GM23338 (cell line): ENCODE results near the gene TMEM150C. TPM values are rescaled to one million over a fixed set of nuclear protein-coding genes. Genes with fewer than 3 reads are reported as not detected.

ENCODE experiments used
- ATAC-seq: fragments of 200-7000 bp; cut with Tn5 transposase; 3 replicates; pipeline ENCODE4 v1.9.1; 2020
- DNase-seq: peaks from one replicate; pipeline ENCODE4 v3.0.0-alpha.2; 2015; ENCODE audit warnings: low spot score
- H2AFZ ChIP-seq: fragments of 200-600 bp; sonication (generic); 2 replicates; pipeline ENCODE4 v1.8.0; 2016; ENCODE audit warnings: antibody characterized with exemption, mild to moderate bottlenecking, moderate library complexity
- H3F3A ChIP-seq: fragments of 200-600 bp; sonication (generic); replicated peaks from 2 replicates; pipeline ENCODE4 v1.8.0; 2017; ENCODE audit warnings: antibody characterized with exemption, mixed run types, low read depth
- H3K27ac ChIP-seq: fragments of 200-600 bp; sonication (generic); 2 replicates; pipeline ENCODE4 v1.6.1; 2016; ENCODE audit warnings: low read depth
- H3K27me3 ChIP-seq: fragments of 200-600 bp; sonication (generic); 2 replicates; pipeline ENCODE4 v1.8.0; 2016; ENCODE audit warnings: mild to moderate bottlenecking, mixed run types, moderate library complexity; ENCODE audit not compliant: insufficient read depth
- H3K36me3 ChIP-seq: fragments of 200-600 bp; sonication (generic); 2 replicates; pipeline ENCODE4 v1.8.0; 2016; ENCODE audit warnings: mild to moderate bottlenecking; ENCODE audit not compliant: insufficient read depth
- H3K4me1 ChIP-seq: fragments of 200-600 bp; sonication (generic); 2 replicates; pipeline ENCODE4 v1.8.0; 2016; ENCODE audit warnings: mild to moderate bottlenecking, moderate library complexity; ENCODE audit not compliant: insufficient read depth
- H3K4me2 ChIP-seq: fragments of 200-600 bp; sonication (generic); 2 replicates; pipeline ENCODE4 v1.7.1; 2017; ENCODE audit warnings: mixed run types
- H3K4me3 ChIP-seq: fragments of 200-600 bp; sonication (generic); 2 replicates; pipeline ENCODE4 v1.6.1; 2016; ENCODE audit warnings: mixed run types
- H3K79me2 ChIP-seq: fragments of 200-600 bp; sonication (generic); replicated peaks from 2 replicates; pipeline ENCODE4 v1.8.0; 2017; ENCODE audit warnings: mild to moderate bottlenecking; ENCODE audit not compliant: insufficient read depth
- H3K9me2 ChIP-seq: fragments of 200-600 bp; sonication (generic); 2 replicates; pipeline ENCODE4 v1.8.0; 2017; ENCODE audit not compliant: insufficient read depth
- H4K20me1 ChIP-seq: fragments of 200-600 bp; sonication (generic); replicated peaks from 2 replicates; pipeline ENCODE4 v1.8.0; 2017; ENCODE audit warnings: mild to moderate bottlenecking; ENCODE audit not compliant: insufficient read depth
- H3K27ac Mint-ChIP-seq: 2 replicates; pipeline ENCODE4 v1.8.0; 2020; ENCODE audit warnings: inconsistent platforms, mild to moderate bottlenecking, moderate library complexity, mixed read lengths
- H3K27me3 Mint-ChIP-seq: 3 replicates; pipeline ENCODE4 v1.8.0; 2022; ENCODE audit warnings: low read depth, mild to moderate bottlenecking, moderate library complexity, mixed read lengths, inconsistent platforms; ENCODE audit not compliant: insufficient read depth, poor library complexity
- H3K36me3 Mint-ChIP-seq: 3 replicates; pipeline ENCODE4 v1.8.0; 2021; ENCODE audit warnings: low read depth, mild to moderate bottlenecking, inconsistent platforms, moderate library complexity, mixed read lengths
- H3K4me1 Mint-ChIP-seq: 3 replicates; pipeline ENCODE4 v1.8.0; 2020; ENCODE audit warnings: mild to moderate bottlenecking, inconsistent platforms, mixed read lengths
- H3K4me3 Mint-ChIP-seq: 3 replicates; pipeline ENCODE4 v1.8.0; 2021; ENCODE audit warnings: moderate library complexity, mild to moderate bottlenecking, inconsistent platforms, mixed read lengths
- H3K9me3 Mint-ChIP-seq: 3 replicates; pipeline ENCODE4 v1.8.0; 2020; ENCODE audit warnings: moderate library complexity, mild to moderate bottlenecking, inconsistent platforms, mixed read lengths
- CREB1 ChIP-seq: fragments of 250-450 bp; sonication (Bioruptor Pico); IDR thresholded peaks from 2 replicates; pipeline ENCODE4 v1.5.0; 2020; ENCODE audit warnings: low read depth, mild to moderate bottlenecking, moderate library complexity
- CTCF ChIP-seq, 2 experiments: fragments of 200-600 bp in 1 of 2; sonication (generic) in 1 of 2; conservative IDR thresholded peaks; 2 replicates each; pipeline versions ENCODE4 v1.5.1 to v1.6.1; 2016 to 2017; ENCODE audit warnings: antibody characterized with exemption in 2 of 2, low read depth in 2 of 2, mild to moderate bottlenecking in 2 of 2, moderate library complexity in 1 of 2
- EZH2 ChIP-seq: fragments of 200-600 bp; sonication (generic); IDR thresholded peaks from one replicate; pipeline ENCODE4 v1.8.0; 2017; ENCODE audit warnings: antibody characterized with exemption, mild to moderate bottlenecking, low read depth; ENCODE audit not compliant: unreplicated experiment
- EZH2phosphoT487 ChIP-seq: fragments of 200-600 bp; sonication (generic); IDR thresholded peaks from one replicate; pipeline ENCODE4 v1.8.1; 2018; ENCODE audit warnings: antibody characterized with exemption; ENCODE audit not compliant: unreplicated experiment
- JUNB ChIP-seq: IDR thresholded peaks from one replicate; pipeline ENCODE4 v1.6.1; 2016; ENCODE audit warnings: antibody characterized with exemption; ENCODE audit not compliant: unreplicated experiment
- NANOG ChIP-seq: IDR thresholded peaks from 2 replicates; pipeline ENCODE4 v1.6.1; 2016; ENCODE audit warnings: antibody characterized with exemption, borderline replicate concordance
- POLR2AphosphoS5 ChIP-seq: IDR thresholded peaks from 2 replicates; pipeline ENCODE4 v1.6.1; 2016; ENCODE audit warnings: antibody characterized with exemption, low read depth
- REST ChIP-seq: IDR thresholded peaks from one replicate; pipeline ENCODE4 v1.6.1; 2018; ENCODE audit warnings: antibody characterized with exemption; ENCODE audit not compliant: unreplicated experiment
- STAT1 ChIP-seq: IDR thresholded peaks from one replicate; pipeline ENCODE4 v1.6.1; 2016; ENCODE audit warnings: antibody characterized with exemption; ENCODE audit not compliant: unreplicated experiment
- ZNF114 ChIP-seq: fragments of 250-450 bp; sonication (Bioruptor Pico); IDR thresholded peaks from 2 replicates; pipeline ENCODE4 v1.5.0; 2020; ENCODE audit warnings: mild to moderate bottlenecking, moderate library complexity
- polyA plus RNA-seq: library from polyadenylated mRNA; unstranded; fragments of >200 nt; fragmentation: Nextera tagmentation; extraction: Ambion mirVana; gene quantifications from 2 replicates; pipeline ENCODE4 v1.2.1, GENCODE V29; 2016
- total RNA-seq: library from RNA; depleted of rRNA; stranded (reverse); fragments of >200 nt; shearing (Covaris generic); gene quantifications from 2 replicates; pipeline ENCODE4 v1.2.3, GENCODE V29; 2014

Gene TMEM150C
- total and polyA plus RNA-seq, 2 experiments from 2014 or later = 1.7 to 4.0 TPM

- Mint-ChIP-seq H3K9me3 (no peaks in the 10 kb centered on the region), H3K36me3 (no peaks in the 10 kb centered on the region), H3K27me3 (peaks cover 7% of the 10 kb centered on the region), H3K27ac (no peak overlapping the region), H3K4me3 (no peak overlapping the region), H3K4me1 (peaks cover 47% of the 10 kb centered on the region)
- no peaks in the 10 kb centered on the region for H3F3A ChIP-seq
- no peak overlapping the region for H2AFZ ChIP-seq
- H3K79me2 ChIP-seq = no peaks in the 10 kb centered on the region
- H3K4me2 ChIP-seq = 0 out of 2 replicates have a peak overlapping the region, but pooled peaks have one; percentile 22
- H3K9me2 ChIP-seq = no peaks in the 10 kb centered on the region
- no peak for ATAC-seq
- peaks cover 28% of the 10 kb centered on the region for H3K4me1 ChIP-seq
- H3K27ac ChIP-seq = no peak overlapping the region
- H3K4me3 ChIP-seq = no peak overlapping the region
- H3K27me3 ChIP-seq = no peaks in the 10 kb centered on the region
- H3K36me3 ChIP-seq = no peaks in the 10 kb centered on the region
- no peak for DNase-seq
- TF ChIP-seq STAT1 = no peak
- no peak for TF ChIP-seq REST
- no peak for TF ChIP-seq EZH2phosphoT487
- TF ChIP-seq EZH2 = no peak
- no peak for TF ChIP-seq JUNB
- TF ChIP-seq CREB1 = no peak
- TF ChIP-seq CTCF (conservative IDR thresholded peaks at IDR 0.05; ENCODE audit: low read depth in 2 of 2) = no peak
- no peaks in the 10 kb centered on the region for H4K20me1 ChIP-seq
Measured at GRCh38 chr4:82594456-82594855, 32.7 kb upstream of the TMEM150C start.

- H3K27me3 Mint-ChIP-seq = peaks cover 7% of the 10 kb centered on the region
- H3K9me3 Mint-ChIP-seq = no peaks in the 10 kb centered on the region
- peak overlapping the region; percentile 72; the same call in 1 of the 2 replicates for H2AFZ ChIP-seq
- DNase-seq (no peak), ATAC-seq (no peak)
- peaks cover 3% of the 10 kb centered on the region; the same call in 1 of the 2 replicates for H3K9me2 ChIP-seq
- no peaks in the 10 kb centered on the region for H3K36me3 Mint-ChIP-seq
- H4K20me1 ChIP-seq = no peaks in the 10 kb centered on the region
- H3K27ac ChIP-seq = no peak overlapping the region
- no peak overlapping the region for H3K4me3 ChIP-seq
- H3K36me3 ChIP-seq = no peaks in the 10 kb centered on the region
- H3K79me2 ChIP-seq = no peaks in the 10 kb centered on the region
- H3K4me1 Mint-ChIP-seq = peaks cover 46% of the 10 kb centered on the region
- no peaks in the 10 kb centered on the region for H3F3A ChIP-seq
- H3K4me2 ChIP-seq = 0 out of 2 replicates have a peak overlapping the region, but pooled peaks have one; percentile 22
- no peaks in the 10 kb centered on the region for H3K27me3 ChIP-seq
- no peak overlapping the region for H3K4me3 Mint-ChIP-seq
- H3K27ac Mint-ChIP-seq = no peak overlapping the region
- peaks cover 28% of the 10 kb centered on the region for H3K4me1 ChIP-seq
- TF ChIP-seq EZH2 (no peak), ZNF114 (CRISPR knock-in tag) (no peak), CREB1 (no peak), EZH2phosphoT487 (no peak), REST (no peak), JUNB (no peak), STAT1 (no peak), CTCF (conservative IDR thresholded peaks at IDR 0.05; ENCODE audit: low read depth in 2 of 2) (no peak), POLR2AphosphoS5 (no peak), NANOG (no peak)
Measured at GRCh38 chr4:82593411-82593810, 31.6 kb upstream of the TMEM150C start.
